ENCODE data around the gene IFITM10.

DNA sequence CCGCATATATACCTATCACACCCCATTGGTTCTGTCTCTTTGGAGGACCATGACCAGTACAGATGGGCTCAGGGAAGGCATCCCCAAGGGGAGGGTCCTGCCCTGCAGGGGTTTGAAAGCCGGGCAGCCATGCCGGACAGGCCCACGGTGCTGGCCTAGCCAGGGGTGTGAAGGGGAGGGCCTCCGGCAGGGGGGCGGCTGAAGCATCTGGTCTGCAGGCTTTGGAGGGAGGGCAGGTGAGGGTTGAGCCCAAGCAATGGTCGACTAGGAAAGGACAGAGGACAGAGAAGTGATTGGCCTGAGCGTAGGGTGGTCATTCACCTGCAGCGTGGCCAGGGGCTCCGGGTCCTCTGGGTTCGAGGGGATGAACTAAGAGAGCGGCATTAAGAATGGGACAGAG, 24.5 kb upstream of the IFITM10 start:
- TF ChIP-seq CTCF (IDR thresholded peaks at IDR 0.05): no peak
- TF ChIP-seq POLR2A (IDR thresholded peaks at IDR 0.05): no peak
